Activated naive CD8-positive, alpha-beta T cell treated with anti-CD3 and anti-CD28 coated beads, Interleukin-2, amount 50 U/mL, for 24 hours (primary cell): ENCODE results near the gene SHE.

ENCODE experiments used
- ATAC-seq: fragments of 150-1000 bp; cut with Tn5 transposase; one replicate; pipeline ENCODE4 v1.10.0; 2021
- DNase-seq: peaks from one replicate; pipeline ENCODE4 v3.0.0; 2021
- H3K27ac Mint-ChIP-seq: one replicate; pipeline ENCODE4 v1.8.0; 2021; ENCODE audit warnings: mild to moderate bottlenecking, mixed read lengths
- H3K27me3 Mint-ChIP-seq: one replicate; pipeline ENCODE4 v1.8.0; 2021; ENCODE audit warnings: mixed read lengths
- H3K36me3 Mint-ChIP-seq: one replicate; pipeline ENCODE4 v1.8.0; 2021; ENCODE audit warnings: low read depth, mixed read lengths
- H3K4me1 Mint-ChIP-seq: one replicate; pipeline ENCODE4 v1.8.0; 2021; ENCODE audit warnings: mixed read lengths
- H3K4me3 Mint-ChIP-seq: one replicate; pipeline ENCODE4 v1.8.0; 2021; ENCODE audit warnings: mild to moderate bottlenecking, moderate library complexity, mixed read lengths
- H3K9me3 Mint-ChIP-seq: one replicate; pipeline ENCODE4 v1.8.0; 2021; ENCODE audit warnings: mixed read lengths

Gene SHE

DNA sequence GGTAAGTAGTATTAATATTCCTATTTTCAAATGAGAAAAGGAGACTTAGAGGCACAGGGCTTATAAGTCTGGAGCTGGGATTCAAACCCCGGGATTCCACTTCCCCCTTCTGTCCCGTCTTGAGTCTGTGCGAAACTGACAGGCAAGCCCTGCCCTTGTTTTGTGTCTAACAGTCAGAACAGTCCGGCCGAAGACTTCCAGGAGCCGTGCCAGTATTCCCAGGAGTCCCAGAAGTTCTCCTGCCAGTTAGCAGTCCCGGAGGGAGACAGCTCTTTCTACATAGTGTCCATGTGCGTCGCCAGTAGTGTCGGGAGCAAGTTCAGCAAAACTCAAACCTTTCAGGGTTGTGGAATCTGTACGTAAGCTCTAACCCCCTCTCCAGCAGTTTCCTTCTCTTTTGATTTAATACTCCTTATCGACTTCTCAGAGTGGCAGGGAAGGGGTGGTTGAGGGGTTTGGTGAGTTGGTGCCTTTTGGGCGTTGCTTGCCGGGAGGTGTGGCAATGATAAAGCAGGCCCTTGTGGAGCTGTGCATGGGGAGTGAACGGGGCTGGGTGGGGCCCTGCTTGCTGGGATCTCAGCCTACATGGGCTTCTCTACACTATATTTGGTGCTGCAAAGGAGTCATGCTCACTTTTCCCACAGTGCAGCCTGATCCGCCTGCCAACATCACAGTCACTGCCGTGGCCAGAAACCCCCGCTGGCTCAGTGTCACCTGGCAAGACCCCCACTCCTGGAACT lies 67.7 kb downstream of the SHE start:
- H3K27ac Mint-ChIP-seq, result no peak overlapping the region
- H3K4me1 Mint-ChIP-seq, result peaks cover 44% of the 10 kb centered on the region
- H3K27me3 Mint-ChIP-seq, result no peaks in the 10 kb centered on the region
- DNase-seq (no peak), ATAC-seq (no peak)
- no peaks in the 10 kb centered on the region for H3K36me3 Mint-ChIP-seq
- H3K9me3 Mint-ChIP-seq, result no peaks in the 10 kb centered on the region
- H3K4me3 Mint-ChIP-seq, result no peak overlapping the region

DNA sequence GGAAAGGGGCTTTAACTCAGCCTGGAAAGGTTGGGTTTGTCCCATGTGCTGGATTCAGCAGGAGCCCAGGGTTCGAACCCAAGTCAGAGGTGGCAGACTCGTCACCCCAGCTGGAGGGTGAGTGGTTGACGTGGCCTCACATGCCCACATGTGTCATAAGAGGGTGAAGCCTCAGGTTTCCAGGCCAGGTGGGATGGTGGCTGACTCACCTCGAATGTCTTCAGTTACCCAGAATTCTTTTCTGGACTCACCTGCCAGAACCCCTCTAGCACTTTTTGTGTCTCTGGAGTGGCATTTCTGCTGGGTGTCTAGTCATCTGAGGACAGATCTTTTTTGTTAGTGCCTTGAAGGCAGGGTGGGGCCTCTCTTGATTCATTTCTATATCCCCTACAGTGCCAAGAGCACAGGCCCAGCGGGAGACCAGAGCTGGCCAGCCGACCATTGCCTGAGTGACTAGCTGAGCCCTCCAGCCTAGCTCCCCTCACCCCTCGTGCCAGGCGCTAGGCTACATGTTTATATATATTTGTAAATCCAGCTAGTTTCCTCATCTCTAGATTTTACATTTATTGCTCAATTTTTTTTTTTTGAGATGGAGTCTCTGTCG lies 68.9 kb downstream of the SHE start:
- Mint-ChIP-seq H3K4me3 (no peak overlapping the region), H3K27ac (peak overlapping the region; percentile 47), H3K4me1 (peaks cover 35% of the 10 kb centered on the region), H3K9me3 (no peaks in the 10 kb centered on the region), H3K27me3 (no peaks in the 10 kb centered on the region), H3K36me3 (no peaks in the 10 kb centered on the region)
- ATAC-seq, result peak; percentile 12
- DNase-seq, result peak; percentile 36

GRCh38 chr1:154431586-154432373 lies 70.4 kb downstream of the SHE start:
- H3K4me3 Mint-ChIP-seq, result peak overlapping the region; percentile 28
- DNase-seq (peak; percentile 44), ATAC-seq (peak; percentile 90)
- no peaks in the 10 kb centered on the region for H3K9me3 Mint-ChIP-seq
- H3K4me1 Mint-ChIP-seq, result peaks cover 31% of the 10 kb centered on the region
- no peaks in the 10 kb centered on the region for H3K36me3 Mint-ChIP-seq
- no peaks in the 10 kb centered on the region for H3K27me3 Mint-ChIP-seq
- peak overlapping the region; percentile 57 for H3K27ac Mint-ChIP-seq

DNA sequence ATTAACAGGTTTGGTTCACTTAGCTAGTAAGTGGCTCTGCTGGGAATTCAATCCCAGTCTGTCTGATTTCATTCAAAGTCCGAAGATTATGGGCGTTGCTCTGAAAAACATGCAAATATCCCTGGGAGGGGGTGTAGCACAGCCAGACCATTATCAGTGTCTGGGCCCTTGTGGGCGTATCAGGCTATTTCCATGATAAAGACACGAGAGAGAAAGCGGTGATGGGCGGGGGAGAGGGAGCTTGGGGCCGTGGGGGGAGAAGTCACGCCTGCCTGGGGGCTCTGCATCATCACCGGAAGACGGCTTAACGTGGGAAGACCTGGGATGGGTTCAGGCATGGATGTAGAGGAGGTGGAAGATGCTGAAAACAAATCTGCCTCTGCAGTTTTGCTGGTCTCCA lies 71.3 kb downstream of the SHE start:
- H3K4me3 Mint-ChIP-seq, result no peak overlapping the region
- no peak for ATAC-seq
- no peaks in the 10 kb centered on the region for H3K27me3 Mint-ChIP-seq
- H3K27ac Mint-ChIP-seq, result no peak overlapping the region
- DNase-seq, result no peak
- H3K36me3 Mint-ChIP-seq, result no peaks in the 10 kb centered on the region
- peaks cover 33% of the 10 kb centered on the region for H3K4me1 Mint-ChIP-seq
- no peaks in the 10 kb centered on the region for H3K9me3 Mint-ChIP-seq

DNA sequence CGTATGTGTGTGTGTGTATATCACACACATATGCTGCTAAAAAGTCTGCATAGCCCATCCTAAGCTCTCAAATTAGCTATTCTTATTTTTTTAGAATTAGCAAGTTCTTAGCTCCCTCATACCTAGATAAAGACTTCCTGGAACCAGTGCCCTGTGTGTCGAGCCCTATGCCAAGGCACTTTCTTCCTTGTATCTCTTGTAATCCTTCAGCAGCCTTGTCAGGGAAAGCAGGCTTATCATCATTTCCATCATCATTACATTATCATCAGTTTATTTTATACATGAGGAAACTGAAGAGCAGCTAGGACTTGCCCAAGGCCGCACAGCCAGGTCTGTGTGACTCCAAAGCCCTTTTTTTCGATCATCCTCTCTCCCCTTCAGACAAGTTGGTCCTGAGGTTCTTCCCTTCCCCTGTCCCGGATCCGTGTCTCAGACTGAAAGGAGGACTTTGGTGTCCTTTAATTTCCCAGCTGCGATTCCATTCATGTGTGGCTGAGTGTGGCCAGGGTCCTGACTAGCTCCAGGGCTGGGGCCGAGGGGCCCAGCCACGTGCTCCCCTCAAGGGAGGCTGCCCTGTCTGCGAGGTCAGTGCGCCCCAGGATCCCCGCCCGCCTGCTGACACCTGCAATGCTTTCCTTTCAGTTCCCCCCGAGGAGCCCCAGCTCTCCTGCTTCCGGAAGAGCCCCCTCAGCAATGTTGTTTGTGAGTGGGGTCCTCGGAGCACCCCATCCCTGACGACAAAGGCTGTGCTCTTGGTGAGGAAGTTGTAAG lies 72.2 kb downstream of the SHE start:
- Mint-ChIP-seq H3K4me3 (no peak overlapping the region), H3K4me1 (peaks cover 34% of the 10 kb centered on the region), H3K36me3 (no peaks in the 10 kb centered on the region), H3K27me3 (no peaks in the 10 kb centered on the region), H3K9me3 (no peaks in the 10 kb centered on the region), H3K27ac (no peak overlapping the region)
- no peak for ATAC-seq
- no peak for DNase-seq
